NCI-H510A treated with DMSO at 0.1 percent for 48 hours (cell line): ENCODE results near the gene NSD1.
"Not testable (repeated sequence)": the region's sequence is repeated elsewhere in the genome, so short reads cannot be mapped to it uniquely, and the experiment has no call there.

Source experiments
- DNase-seq: peaks from one replicate; lab custom pipeline; 2025; lab: John Stamatoyannopoulos, UW

The NSD1 gene

DNA sequence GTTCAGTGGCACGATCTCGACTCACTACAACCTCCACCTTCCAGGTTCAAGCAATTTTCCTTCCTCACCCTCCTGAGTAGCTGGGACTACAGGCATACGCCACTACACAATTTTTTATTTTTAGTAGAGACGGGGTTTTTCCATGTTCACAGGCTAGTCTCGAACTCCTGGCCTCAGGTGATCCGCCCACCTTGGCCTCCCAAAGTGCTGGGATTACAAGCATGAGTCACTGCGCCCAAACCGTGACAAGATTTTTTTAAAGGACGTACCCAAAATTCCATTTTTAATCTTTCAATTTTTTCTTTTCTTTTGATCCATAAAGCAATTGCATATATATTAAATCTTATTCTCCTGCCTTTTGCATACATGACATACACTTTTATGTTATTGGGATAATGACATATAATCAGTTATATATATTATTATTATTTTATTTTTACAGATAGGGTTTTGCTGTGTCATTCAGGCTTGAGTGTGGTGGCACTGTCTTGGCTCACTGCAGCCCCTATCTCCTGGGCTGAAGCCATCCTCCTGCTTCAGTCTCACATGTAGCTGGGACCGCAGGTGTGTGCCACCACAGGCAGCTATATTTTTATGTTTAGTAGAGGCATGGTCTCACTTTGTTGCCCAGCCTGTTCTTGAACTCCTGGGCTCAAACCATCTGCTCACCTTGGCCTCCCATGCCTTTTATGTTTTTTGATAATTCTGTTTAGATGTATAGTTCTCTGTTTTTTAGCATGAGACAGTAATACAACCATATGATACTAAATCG is 98.1 kb downstream of the NSD1 start:
- no peak for DNase-seq

DNA sequence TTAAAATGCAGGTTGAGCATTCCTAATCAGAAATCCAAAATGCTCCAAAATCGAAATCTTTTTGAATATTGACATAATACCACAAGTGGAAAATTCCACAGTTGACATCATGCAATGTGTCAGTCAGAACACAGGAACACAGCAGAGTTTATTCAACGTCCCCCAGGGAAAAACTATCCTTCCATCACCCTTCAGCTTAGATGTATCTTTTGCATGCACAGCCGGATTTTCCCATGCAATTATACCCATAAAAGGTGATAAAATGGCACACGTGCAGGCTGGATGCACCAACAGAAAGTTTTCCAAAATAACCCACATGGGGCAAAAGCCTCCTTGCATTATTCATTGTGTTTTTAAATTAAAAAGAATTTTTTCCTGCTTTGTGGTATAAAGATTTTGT is 98.8 kb downstream of the NSD1 start:
- DNase-seq: no peak

DNA sequence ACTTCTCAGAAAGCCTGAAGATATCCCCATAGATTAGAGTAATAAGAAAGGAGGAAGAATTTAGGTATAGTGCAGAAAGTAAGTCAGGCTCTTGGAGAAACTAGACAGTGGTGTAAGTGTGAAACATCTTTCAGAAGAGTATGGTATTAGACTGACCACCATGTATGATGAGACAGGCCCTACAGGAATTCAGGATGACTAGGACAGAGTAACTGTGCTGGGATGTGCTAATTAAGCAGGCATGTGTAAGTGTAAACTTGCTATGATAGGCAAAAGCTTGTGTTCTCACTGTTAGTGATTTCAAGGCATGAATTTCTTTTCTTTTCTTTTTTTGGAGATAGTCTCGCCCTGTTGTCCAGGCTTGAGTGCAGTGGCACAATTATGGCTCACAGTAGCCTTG is 99.2 kb downstream of the NSD1 start:
- DNase-seq: no peak

DNA sequence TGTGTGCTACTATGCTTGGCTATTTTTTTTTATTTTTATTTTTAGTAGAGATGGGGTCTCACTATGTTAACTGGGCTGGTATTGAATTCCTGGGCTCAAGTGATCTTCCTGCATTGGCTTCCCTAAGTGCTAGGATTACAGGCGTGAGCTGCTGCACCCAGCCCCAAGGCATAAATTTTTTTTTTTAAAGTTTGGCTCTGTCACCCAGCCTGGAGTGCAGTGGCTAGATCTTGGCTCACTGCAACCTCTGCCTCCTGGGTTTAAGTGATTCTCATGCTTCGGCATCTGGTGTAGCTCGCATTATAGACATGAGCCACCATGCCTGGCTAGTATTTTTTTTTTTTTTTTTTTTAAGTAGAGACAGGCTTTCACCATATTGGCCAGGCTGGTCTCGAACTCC is 99.6 kb downstream of the NSD1 start:
- no peak for DNase-seq

DNA sequence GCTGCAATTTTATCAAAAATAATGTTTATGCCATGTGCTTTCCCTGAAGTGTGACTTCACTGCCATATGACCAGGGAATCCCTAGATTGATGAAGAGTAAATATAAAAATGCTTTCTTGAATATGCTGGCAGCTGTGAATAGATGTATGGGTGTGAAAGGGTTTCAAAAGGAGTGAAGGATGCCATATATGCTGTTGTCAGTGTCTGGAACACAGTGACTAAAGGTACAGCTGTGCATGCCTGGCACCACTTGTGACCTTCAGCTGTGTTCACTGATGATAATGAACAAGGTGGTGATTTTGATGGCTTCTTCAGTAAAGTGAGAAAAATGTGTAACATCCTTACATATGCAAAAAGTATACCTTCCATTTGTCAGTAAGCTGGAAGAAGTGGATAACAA is 100.2 kb downstream of the NSD1 start:
- no peak for DNase-seq

DNA sequence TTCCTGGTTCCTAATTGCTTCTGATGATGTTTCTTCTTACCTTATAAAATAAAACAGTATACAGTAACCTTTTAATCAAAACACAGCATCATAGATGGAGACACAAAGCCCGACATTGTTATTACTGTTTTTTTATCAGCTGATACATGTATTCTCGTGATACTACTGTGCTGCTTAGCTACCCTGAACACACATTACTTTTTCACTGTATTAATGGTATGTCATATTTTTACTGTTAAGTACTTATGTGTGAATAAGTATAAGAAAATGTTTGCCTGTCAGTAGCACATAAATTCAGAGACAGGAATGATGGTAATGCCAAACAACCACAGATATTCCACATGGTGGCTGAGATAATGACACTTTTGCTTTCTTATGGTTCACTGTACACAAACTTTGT is 101.3 kb downstream of the NSD1 start:
- DNase-seq: no peak

DNA sequence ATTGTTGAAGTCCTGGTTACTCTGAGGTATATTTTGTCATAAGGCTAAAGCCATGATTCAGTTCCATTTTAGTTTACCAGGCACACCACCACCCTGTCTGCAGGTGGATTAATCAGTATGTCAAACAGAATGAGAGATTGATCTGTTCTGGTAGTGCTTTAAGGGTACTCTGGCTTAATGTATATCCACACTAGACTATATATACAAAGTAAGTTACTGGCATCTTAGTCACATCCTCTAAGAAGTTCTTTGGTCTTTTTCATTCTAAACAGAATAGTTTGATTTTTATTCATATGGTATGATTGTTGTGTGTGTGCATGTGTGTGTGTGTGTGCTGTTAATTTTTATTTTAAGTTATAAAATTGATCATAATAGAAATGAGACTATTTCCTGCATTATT is 108.2 kb downstream of the NSD1 start:
- DNase-seq: no peak

DNA sequence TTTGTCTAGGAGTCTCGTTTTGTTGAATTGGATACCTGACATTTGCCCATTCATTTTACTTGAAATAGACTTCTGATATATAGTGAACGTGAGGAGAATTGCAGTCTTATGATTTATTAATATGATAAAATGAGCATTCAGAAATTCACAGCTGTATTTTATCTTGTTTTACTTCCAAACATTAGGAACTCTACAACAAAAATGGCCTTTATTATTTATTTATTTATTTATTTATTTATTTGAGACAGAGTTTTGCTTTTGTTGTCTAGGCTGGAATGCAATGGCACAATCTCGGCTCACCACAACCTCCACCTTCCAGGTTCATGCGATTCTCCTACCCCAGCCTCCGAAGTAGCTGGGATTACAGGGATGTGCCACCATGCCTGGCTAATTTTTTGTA is 108.7 kb downstream of the NSD1 start:
- DNase-seq: no peak

DNA sequence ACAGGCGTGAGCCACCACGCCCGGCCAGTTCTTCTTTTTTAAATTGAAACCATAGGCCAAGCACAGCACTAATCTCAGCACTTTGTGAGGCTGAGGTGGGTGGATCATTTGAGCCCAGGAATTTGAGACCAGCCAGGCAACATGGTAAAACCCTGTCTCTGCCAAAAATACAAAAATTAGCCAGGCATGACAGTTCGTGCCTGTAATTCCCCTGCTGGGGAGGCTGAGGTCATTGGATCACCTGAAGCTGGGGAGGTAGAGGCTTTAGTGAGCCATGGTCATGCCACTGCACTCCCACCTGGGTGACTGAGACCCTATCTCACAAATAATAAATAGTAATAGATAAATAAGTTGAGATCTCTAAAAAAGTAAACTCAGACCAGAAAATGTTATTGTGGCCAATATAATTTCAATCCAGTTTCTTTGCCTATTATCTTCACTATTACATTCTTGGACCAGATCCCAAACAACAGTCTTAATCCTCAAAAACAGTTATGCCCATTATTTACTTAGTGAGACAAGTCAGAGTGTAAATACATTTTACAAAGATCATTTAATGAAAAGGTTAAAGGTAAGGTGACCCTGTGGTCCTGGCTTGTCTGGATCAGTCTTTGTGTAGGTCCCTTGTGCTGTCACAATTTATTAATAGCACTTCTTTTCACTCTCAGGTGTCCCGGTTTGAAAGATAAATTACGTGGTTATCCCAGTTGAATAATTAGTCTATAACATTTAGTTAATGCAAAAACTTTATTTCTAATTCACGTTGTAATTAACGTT is 116.4 kb downstream of the NSD1 start:
- no peak for DNase-seq

DNA sequence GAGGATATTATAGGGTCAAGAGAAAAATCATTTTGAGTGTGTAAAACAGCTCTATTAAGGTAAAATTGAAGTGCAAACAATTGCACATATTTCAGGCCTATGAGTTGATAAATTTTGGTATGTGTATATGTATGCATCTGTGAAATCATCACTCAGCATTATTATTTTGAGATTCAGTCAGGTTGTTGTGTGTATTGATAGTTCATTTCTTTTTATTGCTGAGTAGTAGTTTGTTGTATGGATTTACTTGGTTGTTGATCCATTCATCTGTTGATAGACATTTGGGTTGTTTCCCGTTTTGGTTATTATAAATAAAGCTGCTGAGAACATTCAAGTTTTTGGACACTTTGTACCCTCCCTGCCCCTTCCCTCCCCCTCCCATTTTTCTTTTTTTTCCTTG is 119.7 kb downstream of the NSD1 start:
- no peak for DNase-seq

DNA sequence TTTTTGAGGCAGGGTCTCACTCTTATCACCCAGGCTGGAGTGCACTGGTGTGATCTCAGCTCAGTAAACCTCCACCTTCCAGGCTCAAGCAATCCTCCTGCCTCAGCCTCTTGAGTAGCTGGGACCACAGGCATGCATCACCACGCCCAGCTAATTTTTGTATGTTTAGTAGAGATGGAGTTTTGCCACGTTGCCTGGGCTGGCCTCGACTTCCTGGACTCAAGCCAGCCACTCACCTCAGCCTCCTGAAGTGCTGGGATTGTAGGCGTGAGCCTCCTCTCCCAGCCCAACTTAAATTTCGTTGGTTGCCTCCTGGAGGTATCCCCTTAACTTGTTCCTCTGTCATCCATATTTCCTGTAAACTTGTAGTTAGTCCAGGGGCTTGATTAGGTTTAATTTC is 122.7 kb downstream of the NSD1 start:
- DNase-seq: no peak

DNA sequence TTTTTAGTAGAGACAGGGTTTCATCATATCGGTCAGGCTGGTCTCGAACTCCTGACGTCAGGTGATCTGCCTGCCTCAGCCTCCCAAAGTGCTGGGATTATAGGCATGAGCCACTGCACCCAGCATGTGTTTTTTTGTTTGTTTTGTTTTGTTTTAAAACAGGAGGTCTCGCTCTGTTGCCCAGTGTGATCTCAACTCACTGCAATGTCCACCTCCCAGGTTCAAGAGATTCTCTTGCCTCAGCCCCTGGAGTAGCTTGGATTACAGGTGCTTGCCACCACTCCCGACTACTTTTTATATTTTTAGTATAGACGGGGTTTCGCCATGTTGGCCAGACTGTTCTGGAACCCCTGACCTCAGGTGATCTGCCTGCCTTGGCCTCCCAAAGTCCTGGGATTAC is 125.1 kb downstream of the NSD1 start:
- DNase-seq: not testable (repeated sequence)

DNA sequence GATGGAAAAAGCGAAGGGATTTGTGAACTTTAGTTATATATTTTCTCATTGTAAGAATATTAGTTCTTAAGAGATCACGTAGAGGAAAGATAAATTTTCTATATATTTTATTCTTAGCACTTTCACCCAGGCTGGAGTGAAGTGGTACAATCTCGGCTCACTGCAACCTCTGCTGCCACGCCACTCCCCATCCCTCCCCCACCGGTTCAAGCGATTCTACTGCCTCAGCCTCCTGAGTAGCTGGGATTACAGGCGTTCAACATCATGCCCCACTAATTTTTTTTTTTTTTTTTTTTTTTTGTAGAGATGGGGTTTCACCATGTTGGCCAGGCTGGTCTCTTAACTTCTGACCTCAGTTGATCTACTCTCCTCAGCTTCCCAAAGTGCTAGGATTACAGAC is 127.4 kb downstream of the NSD1 start:
- DNase-seq: no peak

DNA sequence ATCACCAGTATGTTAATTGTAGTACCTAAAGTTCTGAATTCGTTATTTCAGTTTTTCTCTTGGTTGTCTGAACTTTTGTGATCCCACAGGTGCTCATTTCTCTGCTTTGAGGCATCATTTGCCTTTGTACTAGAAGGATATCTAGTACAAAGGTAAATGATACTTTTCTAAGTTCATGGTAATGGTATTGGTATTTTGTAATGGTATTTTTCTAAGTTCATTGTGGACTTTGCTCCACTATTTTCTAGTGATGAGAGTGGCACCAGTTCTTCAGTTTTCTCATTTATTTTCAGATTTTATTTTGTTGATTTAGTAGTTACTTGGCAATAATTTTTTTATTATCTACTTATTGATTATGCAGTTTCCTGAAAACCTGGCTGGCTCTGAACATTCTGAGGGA is 127.9 kb downstream of the NSD1 start:
- no peak for DNase-seq

DNA sequence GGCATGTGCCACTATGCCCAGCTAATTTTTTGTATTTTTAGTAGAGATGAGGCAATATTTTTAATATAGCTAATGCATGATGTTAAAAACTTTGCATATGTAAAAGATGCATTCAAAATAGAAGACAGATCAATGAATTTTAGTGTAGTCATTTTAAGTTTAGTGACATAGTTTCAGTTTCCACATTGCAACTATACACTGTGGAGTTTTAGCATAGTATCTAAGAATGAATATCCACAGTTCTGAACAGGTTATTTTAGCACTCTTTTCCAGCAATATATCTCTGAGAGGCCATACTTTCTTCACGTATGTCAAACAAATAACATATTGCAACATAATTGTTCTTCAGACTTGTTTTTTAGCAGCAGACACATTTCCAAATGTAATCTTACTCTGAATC is 130.6 kb downstream of the NSD1 start:
- no peak for DNase-seq

DNA sequence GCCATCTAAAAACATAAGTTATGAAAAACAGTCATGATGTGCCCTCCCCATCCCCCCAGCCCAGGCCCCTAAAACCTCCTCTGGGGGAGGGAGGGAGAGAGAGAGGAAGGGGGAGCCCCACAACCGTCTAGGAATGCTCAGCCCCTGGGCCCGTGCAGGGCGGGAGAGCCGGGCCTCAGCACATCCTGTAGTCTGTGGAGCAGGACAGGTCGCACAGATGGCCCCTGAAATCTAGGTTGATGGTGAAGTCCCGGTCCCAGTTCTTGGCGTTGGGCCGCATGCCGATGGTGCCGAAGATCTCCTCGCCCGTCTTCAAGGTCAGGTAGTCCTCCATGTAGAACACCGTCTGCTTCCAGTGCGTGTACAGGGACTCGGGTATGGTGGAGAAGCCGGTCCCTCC is 131.8 kb downstream of the NSD1 start:
- DNase-seq: no peak

DNA sequence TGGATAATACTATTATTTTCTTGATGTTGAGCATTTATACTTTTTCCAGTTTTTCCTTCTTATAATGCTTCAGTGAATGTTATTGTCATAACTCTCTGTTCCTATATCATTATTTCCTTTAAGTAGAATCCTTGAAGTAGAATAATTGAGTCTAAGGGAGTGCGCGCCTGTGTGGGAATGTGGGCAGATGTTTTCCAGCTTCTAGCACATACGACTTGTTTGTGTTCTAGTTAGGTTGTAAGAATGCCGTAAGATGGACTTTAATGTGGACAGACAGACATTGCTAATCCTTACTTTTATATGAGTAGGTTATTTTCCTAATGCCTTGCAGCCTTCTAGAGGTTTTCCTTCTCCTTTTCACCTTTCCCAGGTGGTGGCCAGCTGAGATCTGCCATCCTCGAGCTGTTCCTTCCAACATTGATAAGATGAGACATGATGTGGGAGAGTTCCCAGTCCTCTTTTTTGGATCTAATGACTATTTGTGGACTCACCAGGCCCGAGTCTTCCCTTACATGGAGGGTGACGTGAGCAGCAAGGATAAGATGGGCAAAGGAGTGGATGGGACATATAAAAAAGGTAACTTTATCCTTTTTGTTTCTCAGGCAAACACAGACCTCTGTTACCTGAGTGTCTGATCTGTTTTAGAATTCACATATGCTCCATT is 135.8 kb downstream of the NSD1 start:
- DNase-seq: no peak

DNA sequence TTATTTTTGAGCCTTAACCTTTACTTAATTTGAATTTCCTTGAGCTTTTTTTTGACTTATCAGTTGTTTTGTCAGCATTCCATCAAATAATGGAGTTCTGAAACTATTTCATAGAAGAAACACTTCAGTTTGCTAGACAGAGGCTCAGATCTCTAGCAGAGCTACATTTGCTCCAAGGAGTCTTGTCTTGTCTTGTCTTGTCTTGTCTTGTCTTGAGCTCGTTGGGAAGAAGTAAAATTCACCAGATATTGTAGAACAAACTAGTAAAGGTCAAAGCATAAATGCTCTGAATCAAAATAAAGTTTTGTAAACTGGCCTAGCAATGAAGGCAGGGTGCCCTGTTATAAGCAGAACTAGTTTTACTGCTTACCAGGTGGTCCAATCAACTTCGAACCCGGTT is 136.4 kb downstream of the NSD1 start:
- no peak for DNase-seq

DNA sequence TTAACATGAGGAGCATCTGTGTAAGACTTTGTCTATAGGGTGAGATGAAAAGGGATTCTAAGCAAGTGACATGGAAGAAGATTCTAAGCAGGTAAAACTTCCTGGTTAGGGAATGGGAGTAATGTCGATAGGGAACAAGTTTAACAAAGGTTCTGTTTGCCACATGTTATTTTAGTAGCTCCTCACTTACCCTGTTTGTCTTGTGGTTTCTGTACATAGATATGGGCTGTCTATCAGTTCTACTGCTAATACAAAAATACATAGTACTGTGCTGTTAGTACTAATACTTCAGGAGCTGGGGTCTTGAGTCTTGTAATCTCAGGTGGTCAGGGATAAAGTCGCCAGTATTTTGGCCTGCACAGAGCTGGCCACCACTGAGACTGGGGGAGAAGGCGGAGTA is 137.1 kb downstream of the NSD1 start:
- DNase-seq: no peak

DNA sequence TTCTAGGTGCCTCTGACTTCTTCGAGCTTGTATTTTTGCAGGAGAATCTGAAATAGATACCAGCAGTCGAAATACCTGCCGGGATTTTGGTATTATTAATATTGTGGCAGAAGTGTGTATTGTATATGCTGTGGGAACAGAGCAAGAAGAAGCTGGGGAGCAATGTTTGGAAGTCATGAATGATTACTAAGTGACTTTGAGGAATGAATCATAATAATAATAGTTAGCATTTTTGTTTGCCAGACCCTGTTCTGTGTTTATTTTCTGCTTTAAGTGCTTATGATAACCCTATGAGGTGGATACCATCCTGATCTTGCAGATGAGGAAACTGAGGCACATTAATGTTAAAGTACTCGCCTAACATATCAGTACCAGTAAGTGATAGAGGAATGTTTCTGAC is 137.5 kb downstream of the NSD1 start:
- DNase-seq: no peak

DNA sequence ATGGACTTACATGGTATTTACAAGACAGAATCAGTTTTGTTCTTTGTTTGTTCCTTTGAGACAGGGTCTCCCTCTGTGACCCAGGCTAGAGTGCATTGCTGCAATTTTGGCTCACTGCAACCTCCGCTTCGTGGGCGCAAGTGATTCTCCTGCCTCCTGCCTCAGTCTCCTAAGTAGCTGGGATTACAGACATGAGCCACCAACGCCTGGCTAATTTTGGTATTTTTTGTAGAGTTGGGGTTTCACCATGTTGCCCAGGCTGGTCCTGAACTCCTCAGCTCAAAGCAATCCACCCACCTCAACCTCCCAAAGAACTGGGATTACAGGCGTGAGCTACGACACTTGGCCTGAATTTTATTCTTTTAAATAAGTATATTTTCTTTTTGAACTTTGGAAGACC is 142.3 kb downstream of the NSD1 start:
- DNase-seq: no peak

DNA sequence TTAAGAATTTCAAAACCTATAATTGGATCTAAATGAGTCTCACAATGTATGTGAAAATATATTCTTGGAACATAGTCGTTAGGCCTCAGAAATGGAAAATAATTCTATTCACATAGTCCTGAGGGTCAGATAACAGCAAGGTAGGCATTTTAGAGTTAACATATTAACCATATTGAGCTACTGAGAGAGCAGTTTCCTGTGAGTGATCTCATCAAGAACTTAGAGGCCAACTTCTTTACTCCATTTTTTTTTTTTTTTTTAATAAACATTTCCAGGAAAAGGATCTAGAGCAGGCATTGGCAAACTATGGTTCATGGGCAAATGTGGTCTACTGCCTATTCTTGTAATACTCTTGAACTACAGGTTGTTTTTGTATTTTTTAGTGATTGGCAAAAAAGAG is 143.3 kb downstream of the NSD1 start:
- no peak for DNase-seq

DNA sequence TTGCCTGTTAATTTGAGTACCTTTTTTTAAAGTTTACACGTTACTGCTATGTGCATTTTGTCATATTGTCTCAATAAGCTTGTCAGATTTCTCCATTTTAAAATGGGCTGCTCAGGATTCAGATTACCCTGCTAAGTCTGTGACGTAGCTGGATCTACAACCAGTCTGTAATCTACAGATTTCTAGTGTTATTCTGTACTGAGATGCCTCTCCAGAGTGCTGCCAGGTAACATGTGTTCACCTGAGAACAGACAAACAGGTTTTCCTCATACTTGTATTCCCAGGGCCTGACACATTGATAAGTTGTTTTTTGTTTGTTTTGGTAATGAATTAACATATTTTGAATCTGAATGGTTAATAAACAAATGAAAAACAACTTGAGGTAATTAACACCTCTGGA is 154.6 kb downstream of the NSD1 start:
- DNase-seq: no peak
